Measurements from ENCODE around the gene GLP2R.

GLP2R gene

GRCh38 chr17:9829343-9829742, 3.6 kb downstream of the GLP2R start:
- Histone ChIP-seq H3K79me2 (ENCODE audit: low read length) (no peaks in the 10 kb centered on the region), H3K4me1 (ENCODE audit: low read length) (no peaks in the 10 kb centered on the region), H3K36me3 (replicated peaks; ENCODE audit: insufficient read depth, low read length) (no peaks in the 10 kb centered on the region), H3K27me3 (replicated peaks; ENCODE audit: insufficient read depth, low read length) (no peaks in the 10 kb centered on the region), H3K9me3 (replicated peaks; ENCODE audit: insufficient read depth, low read length) (no peaks in the 10 kb centered on the region), H3K9me2 (replicated peaks; ENCODE audit: insufficient read depth, low read length) (no peaks in the 10 kb centered on the region), H2AFZ (ENCODE audit: low read length) (no peak overlapping the region), H3F3A (ENCODE audit: insufficient read depth, low read length) (no peaks in the 10 kb centered on the region), H3K4me3 (ENCODE audit: low read length) (no peak overlapping the region), H3K9ac (ENCODE audit: low read length) (no peak overlapping the region), H4K20me1 (ENCODE audit: insufficient read depth, low read length) (no peaks in the 10 kb centered on the region), H3K4me2 (ENCODE audit: low read depth, low read length) (no peak overlapping the region), H3K27ac (ENCODE audit: low read length) (no peak overlapping the region)
- no peak for DNase-seq
- TF ChIP-seq EZH2 (optimal IDR thresholded peaks at IDR 0.05; ENCODE audit: low read depth, low read length): no peak
- TF ChIP-seq EZH2phosphoT487 (IDR thresholded peaks at IDR 0.05; ENCODE audit: low read length): no peak
- TF ChIP-seq, protein P1, sequence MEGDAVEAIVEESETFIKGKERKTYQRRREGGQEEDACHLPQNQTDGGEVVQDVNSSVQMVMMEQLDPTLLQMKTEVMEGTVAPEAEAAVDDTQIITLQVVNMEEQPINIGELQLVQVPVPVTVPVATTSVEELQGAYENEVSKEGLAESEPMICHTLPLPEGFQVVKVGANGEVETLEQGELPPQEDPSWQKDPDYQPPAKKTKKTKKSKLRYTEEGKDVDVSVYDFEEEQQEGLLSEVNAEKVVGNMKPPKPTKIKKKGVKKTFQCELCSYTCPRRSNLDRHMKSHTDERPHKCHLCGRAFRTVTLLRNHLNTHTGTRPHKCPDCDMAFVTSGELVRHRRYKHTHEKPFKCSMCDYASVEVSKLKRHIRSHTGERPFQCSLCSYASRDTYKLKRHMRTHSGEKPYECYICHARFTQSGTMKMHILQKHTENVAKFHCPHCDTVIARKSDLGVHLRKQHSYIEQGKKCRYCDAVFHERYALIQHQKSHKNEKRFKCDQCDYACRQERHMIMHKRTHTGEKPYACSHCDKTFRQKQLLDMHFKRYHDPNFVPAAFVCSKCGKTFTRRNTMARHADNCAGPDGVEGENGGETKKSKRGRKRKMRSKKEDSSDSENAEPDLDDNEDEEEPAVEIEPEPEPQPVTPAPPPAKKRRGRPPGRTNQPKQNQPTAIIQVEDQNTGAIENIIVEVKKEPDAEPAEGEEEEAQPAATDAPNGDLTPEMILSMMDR (IDR thresholded peaks at IDR 0.05; ENCODE audit: low read length): no peak

DNA sequence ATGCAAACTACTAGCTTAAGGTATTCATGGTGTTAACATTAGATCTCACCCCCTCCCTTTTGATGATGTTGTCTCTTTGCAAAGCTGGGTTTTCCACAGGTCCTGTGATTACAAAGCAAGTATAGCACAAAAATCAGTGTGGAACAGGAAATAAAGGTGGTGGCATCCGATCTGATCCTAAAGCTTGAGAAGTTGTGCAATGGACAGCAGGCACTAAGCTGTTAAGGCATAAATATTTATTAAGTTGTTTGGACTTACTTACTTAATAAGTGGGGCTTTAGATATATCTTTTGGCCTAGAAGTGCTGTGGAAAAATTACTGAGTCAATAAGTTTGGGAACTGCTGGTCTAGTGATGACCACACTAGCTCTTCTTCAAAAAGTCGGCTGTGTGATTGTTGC, 5.0 kb downstream of the GLP2R start:
- TF ChIP-seq EZH2 (optimal IDR thresholded peaks at IDR 0.05; ENCODE audit: low read depth, low read length): no peak
- TF ChIP-seq, protein P1 (IDR thresholded peaks at IDR 0.05; ENCODE audit: low read length): no peak
- TF ChIP-seq EZH2phosphoT487 (IDR thresholded peaks at IDR 0.05; ENCODE audit: low read length): no peak
- Histone ChIP-seq H3K36me3 (replicated peaks; ENCODE audit: insufficient read depth, low read length) (no peaks in the 10 kb centered on the region), H3K27ac (ENCODE audit: low read length) (no peak overlapping the region), H2AFZ (ENCODE audit: low read length) (no peak overlapping the region), H4K20me1 (ENCODE audit: insufficient read depth, low read length) (no peaks in the 10 kb centered on the region), H3K9ac (ENCODE audit: low read length) (no peak overlapping the region), H3K9me3 (replicated peaks; ENCODE audit: insufficient read depth, low read length) (no peaks in the 10 kb centered on the region), H3K27me3 (replicated peaks; ENCODE audit: insufficient read depth, low read length) (no peaks in the 10 kb centered on the region), H3K4me2 (ENCODE audit: low read depth, low read length) (no peak overlapping the region), H3K4me1 (ENCODE audit: low read length) (no peaks in the 10 kb centered on the region), H3K4me3 (ENCODE audit: low read length) (no peak overlapping the region), H3K9me2 (replicated peaks; ENCODE audit: insufficient read depth, low read length) (no peaks in the 10 kb centered on the region), H3K79me2 (ENCODE audit: low read length) (no peaks in the 10 kb centered on the region), H3F3A (ENCODE audit: insufficient read depth, low read length) (no peaks in the 10 kb centered on the region)
- DNase-seq: no peak

GRCh38 chr17:9833922-9834321, 8.2 kb downstream of the GLP2R start:
- no peaks in the 10 kb centered on the region for H3K36me3 ChIP-seq (replicated peaks; ENCODE audit: insufficient read depth, low read length)
- H3F3A ChIP-seq (ENCODE audit: insufficient read depth, low read length): no peaks in the 10 kb centered on the region
- H3K4me2 ChIP-seq (ENCODE audit: low read depth, low read length): no peak overlapping the region
- no peaks in the 10 kb centered on the region for H4K20me1 ChIP-seq (ENCODE audit: insufficient read depth, low read length)
- no peak overlapping the region for H3K9ac ChIP-seq (ENCODE audit: low read length)
- H3K9me3 ChIP-seq (replicated peaks; ENCODE audit: insufficient read depth, low read length): no peaks in the 10 kb centered on the region
- H3K27me3 ChIP-seq (replicated peaks; ENCODE audit: insufficient read depth, low read length): no peaks in the 10 kb centered on the region; the same call in 1 of the 2 replicates
- no peaks in the 10 kb centered on the region for H3K4me1 ChIP-seq (ENCODE audit: low read length)
- no peaks in the 10 kb centered on the region for H3K9me2 ChIP-seq (replicated peaks; ENCODE audit: insufficient read depth, low read length)
- no peak overlapping the region for H2AFZ ChIP-seq (ENCODE audit: low read length)
- no peak overlapping the region for H3K4me3 ChIP-seq (ENCODE audit: low read length)
- TF ChIP-seq EZH2phosphoT487 (IDR thresholded peaks at IDR 0.05; ENCODE audit: low read length) (no peak), EZH2 (optimal IDR thresholded peaks at IDR 0.05; ENCODE audit: low read depth, low read length) (no peak)
- TF ChIP-seq, protein P1 (IDR thresholded peaks at IDR 0.05; ENCODE audit: low read length): no peak
- H3K27ac ChIP-seq (ENCODE audit: low read length): no peak overlapping the region
- no peak for DNase-seq
- no peaks in the 10 kb centered on the region for H3K79me2 ChIP-seq (ENCODE audit: low read length)
